Activated CD8-positive, alpha-beta memory T cell treated with anti-CD3 and anti-CD28 coated beads for 24 hours (primary cell): ENCODE data around the gene LRBA.
"Not testable (repeated sequence)": the region's sequence is repeated elsewhere in the genome, so short reads cannot be mapped to it uniquely, and the experiment has no call there.

ENCODE experiments used
- DNase-seq: peaks from one replicate; pipeline ENCODE4 v3.0.0-alpha.2; 2020

Gene LRBA

GRCh38 chr4:150974252-150974640 is 40.8 kb downstream of the LRBA start:
- DNase-seq = no peak

- DNase-seq = no peak
These were observed 41.3 kb downstream of the LRBA start for GRCh38 chr4:150973626-150974251.

- no peak for DNase-seq
These were observed 42.5 kb downstream of the LRBA start for GRCh38 chr4:150972592-150972991.

GRCh38 chr4:150971901-150972300 is 43.2 kb downstream of the LRBA start:
- DNase-seq = no peak

GRCh38 chr4:150970685-150971151 is 44.4 kb downstream of the LRBA start:
- no peak for DNase-seq

GRCh38 chr4:150964754-150965153 is 50.3 kb downstream of the LRBA start:
- DNase-seq = no peak

GRCh38 chr4:150963602-150964345 is 51.3 kb downstream of the LRBA start:
- not testable (repeated sequence) for DNase-seq

- no peak for DNase-seq
These were observed 52.8 kb downstream of the LRBA start for GRCh38 chr4:150962245-150962644.

GRCh38 chr4:150961566-150961965 is 53.5 kb downstream of the LRBA start:
- DNase-seq = no peak

- peak; percentile 68 for DNase-seq
These were observed 54.3 kb downstream of the LRBA start for GRCh38 chr4:150960818-150961217.

GRCh38 chr4:150960079-150960478 is 55.0 kb downstream of the LRBA start:
- DNase-seq = no peak

- DNase-seq = not testable (repeated sequence)
These were observed 57.1 kb downstream of the LRBA start for GRCh38 chr4:150957981-150958380.

GRCh38 chr4:150957095-150957494 is 58.0 kb downstream of the LRBA start:
- DNase-seq = not testable (repeated sequence)

- DNase-seq = not testable (repeated sequence)
These were observed 61.2 kb downstream of the LRBA start for GRCh38 chr4:150953916-150954315.

- DNase-seq = no peak
These were observed 62.8 kb downstream of the LRBA start for GRCh38 chr4:150952167-150952845.

GRCh38 chr4:150950657-150951288 is 64.3 kb downstream of the LRBA start:
- no peak for DNase-seq

- DNase-seq = no peak
These were observed 65.1 kb downstream of the LRBA start for GRCh38 chr4:150949943-150950342.

GRCh38 chr4:150949342-150949741 is 65.7 kb downstream of the LRBA start:
- no peak for DNase-seq

GRCh38 chr4:150948710-150949109 is 66.4 kb downstream of the LRBA start:
- no peak for DNase-seq

- no peak for DNase-seq
These were observed 67.0 kb downstream of the LRBA start for GRCh38 chr4:150948074-150948473.

- DNase-seq = no peak
These were observed 70.4 kb downstream of the LRBA start for GRCh38 chr4:150944660-150945059.

GRCh38 chr4:150943818-150944217 is 71.3 kb downstream of the LRBA start:
- DNase-seq = no peak

GRCh38 chr4:150943126-150943525 is 72.0 kb downstream of the LRBA start:
- DNase-seq = no peak
